GM18505 (cell line): ENCODE measurements around the gene HGD.
"Not testable (repeated sequence)": the region's sequence is repeated elsewhere in the genome, so short reads cannot be mapped to it uniquely, and the experiment has no call there.

Experiments
- ATAC-seq: cut with Tn5 transposase; IDR thresholded peaks from one replicate; pipeline ENCODE4 v1.9.1; 2021; ENCODE audit not compliant: unreplicated experiment
- POLR2A ChIP-seq: IDR thresholded peaks from 4 replicates; pipeline ENCODE4 v1.6.1; 2011; ENCODE audit warnings: borderline replicate concordance; ENCODE audit not compliant: insufficient read depth, insufficient read length; ENCODE audit errors: extremely low read depth

Gene HGD

GRCh38 chr3:120684896-120685295, 2.9 kb upstream of the HGD start:
- no peak for TF ChIP-seq POLR2A
- ATAC-seq: no peak

- ATAC-seq: no peak
- TF ChIP-seq POLR2A: no peak
Measured at GRCh38 chr3:120683671-120684301, 1.7 kb upstream of the HGD start.

DNA sequence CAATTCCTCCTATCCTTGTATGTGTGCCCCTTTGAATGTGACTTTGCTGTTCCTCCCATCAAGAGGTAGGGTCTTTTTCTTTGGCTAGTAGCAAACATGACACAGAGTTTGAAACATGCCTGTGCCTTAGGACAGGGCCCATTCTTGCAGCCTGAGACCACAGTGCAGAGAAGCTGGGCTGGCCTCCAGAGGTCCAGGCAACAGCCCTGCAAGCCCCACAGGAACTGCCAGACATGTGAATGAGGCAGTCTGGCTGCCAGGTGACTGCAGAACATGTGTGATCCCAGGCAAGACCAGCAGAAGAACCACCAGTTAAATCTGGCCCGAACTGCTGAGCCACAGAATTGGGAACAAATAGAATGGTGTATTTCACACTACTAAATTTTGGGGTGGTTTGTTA, 1.2 kb upstream of the HGD start:
- no peak for ATAC-seq
- no peak for TF ChIP-seq POLR2A

- TF ChIP-seq POLR2A: no peak
- ATAC-seq: no peak
Measured at GRCh38 chr3:120681506-120682038, 467 bp downstream of the HGD start.

- no peak for ATAC-seq
Measured at GRCh38 chr3:120681018-120681417, 1.0 kb downstream of the HGD start.

DNA sequence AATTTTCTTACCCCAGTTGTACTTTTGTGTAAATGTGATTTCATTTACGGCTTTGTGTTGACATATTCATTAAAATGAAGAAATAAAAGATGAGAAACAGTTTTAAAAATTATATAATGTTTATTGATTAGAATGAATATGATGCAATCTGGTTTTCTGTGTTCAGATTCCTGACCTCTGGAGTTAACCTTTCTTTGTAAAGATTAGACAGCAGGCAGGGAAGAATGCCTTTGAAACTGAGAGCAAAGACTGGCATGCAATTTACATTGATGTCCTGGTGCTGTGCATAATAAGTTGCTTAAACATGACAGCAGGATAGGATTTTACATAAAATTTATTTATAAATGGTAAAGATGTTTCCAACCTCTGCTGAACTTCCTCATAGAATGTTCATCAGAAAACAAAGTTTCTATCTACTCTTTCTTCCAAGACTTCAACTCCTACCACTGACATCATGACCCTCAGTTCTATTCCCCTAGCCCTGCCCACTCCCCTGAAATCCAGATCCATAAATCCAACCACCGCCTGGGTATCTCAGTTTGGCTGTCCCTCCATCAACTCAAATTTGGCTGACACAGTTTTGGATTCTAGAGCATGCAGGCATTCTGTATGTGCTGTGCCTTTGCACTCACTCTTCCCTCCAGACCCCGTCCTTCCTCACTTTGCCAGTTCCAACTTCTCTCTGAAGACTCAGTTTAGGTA, 1.7 kb downstream of the HGD start:
- no peak for TF ChIP-seq POLR2A

More at GRCh38 chr3:120681018-120681417, 1.0 kb downstream of the HGD start:
- no peak for TF ChIP-seq POLR2A

DNA sequence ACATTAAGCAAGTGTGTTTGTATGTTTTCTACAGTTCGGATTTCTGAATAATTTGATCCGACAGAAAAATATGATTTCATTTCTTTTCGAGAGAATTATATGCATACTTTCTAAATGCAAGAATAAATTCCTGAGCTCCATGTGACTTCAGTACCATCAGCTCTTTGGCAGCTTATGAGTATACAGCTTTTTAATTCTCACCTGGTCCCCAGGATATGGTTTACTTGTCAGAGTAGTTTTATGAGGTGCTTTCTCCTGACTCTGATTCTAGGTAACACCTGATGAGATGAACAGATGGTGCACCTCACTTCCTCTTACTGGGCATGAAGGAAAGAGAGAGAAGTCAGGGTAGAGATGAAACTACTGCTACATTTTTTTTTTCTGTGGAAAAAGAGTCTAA, 3.1 kb downstream of the HGD start:
- no peak for TF ChIP-seq POLR2A
- ATAC-seq: no peak

More for the DNA sequence above, 1.7 kb downstream of the HGD start:
- no peak for ATAC-seq

GRCh38 chr3:120678331-120678947, 3.6 kb downstream of the HGD start:
- ATAC-seq: peak; percentile 77
- no peak for TF ChIP-seq POLR2A

DNA sequence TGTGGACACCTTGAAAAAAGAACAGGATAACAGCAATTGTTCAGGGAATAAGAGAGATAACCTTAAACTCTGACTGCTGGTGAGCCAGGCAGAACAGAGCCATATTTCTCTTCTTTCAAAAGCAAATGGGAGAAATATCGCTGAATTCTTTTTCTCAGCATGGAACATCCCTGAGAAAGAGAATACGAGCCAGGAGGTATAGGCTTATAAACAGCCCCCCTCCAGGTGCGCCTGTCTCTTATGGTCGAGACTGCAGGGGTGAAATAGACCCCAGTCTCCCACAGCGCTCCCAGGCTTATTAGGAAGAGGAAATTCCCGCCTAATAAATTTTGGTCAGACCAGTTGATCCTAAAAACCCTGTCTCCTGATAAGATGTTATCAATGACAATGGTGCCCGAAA, 4.8 kb downstream of the HGD start:
- ATAC-seq: not testable (repeated sequence)

- no peak for TF ChIP-seq POLR2A
- no peak for ATAC-seq
Measured at GRCh38 chr3:120673116-120673515, 8.9 kb downstream of the HGD start.

GRCh38 chr3:120670576-120670975, 11.5 kb downstream of the HGD start:
- TF ChIP-seq POLR2A: no peak
- ATAC-seq: no peak

GRCh38 chr3:120664926-120665325, 17.1 kb downstream of the HGD start:
- no peak for TF ChIP-seq POLR2A
- ATAC-seq: no peak

- no peak for TF ChIP-seq POLR2A
- ATAC-seq: no peak
Measured at GRCh38 chr3:120661945-120662344, 20.1 kb downstream of the HGD start.
